Esophagus squamous epithelium (tissue), 4 donors: ENCODE measurements around the gene PLOD2.

Experiments
- POLR2A ChIP-seq, 4 donors: fragments of 450-650 bp; IDR thresholded peaks; one replicate each; pipeline ENCODE4 v1.6.1; 2017; ENCODE audit warnings: antibody characterized with exemption in 4 of 4, mild to moderate bottlenecking in 4 of 4, moderate library complexity in 3 of 4
- TF ChIP-seq, protein P1 (sequence below), 6 experiments: fragments of 450-650 bp in 4 of 6; fragments of 200-600 bp in 2 of 6; sonication (generic) in 2 of 6; IDR thresholded peaks; one replicate each; pipeline ENCODE4 v1.5.1; 2016 to 2019; ENCODE audit warnings: antibody characterized with exemption in 6 of 6, mild to moderate bottlenecking in 4 of 6, moderate library complexity in 4 of 6

- TF ChIP-seq, protein P1, sequence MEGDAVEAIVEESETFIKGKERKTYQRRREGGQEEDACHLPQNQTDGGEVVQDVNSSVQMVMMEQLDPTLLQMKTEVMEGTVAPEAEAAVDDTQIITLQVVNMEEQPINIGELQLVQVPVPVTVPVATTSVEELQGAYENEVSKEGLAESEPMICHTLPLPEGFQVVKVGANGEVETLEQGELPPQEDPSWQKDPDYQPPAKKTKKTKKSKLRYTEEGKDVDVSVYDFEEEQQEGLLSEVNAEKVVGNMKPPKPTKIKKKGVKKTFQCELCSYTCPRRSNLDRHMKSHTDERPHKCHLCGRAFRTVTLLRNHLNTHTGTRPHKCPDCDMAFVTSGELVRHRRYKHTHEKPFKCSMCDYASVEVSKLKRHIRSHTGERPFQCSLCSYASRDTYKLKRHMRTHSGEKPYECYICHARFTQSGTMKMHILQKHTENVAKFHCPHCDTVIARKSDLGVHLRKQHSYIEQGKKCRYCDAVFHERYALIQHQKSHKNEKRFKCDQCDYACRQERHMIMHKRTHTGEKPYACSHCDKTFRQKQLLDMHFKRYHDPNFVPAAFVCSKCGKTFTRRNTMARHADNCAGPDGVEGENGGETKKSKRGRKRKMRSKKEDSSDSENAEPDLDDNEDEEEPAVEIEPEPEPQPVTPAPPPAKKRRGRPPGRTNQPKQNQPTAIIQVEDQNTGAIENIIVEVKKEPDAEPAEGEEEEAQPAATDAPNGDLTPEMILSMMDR (IDR thresholded peaks at IDR 0.05), result no peak
- TF ChIP-seq POLR2A (IDR thresholded peaks at IDR 0.05), result no peak
Measured at GRCh38 chr3:146037697-146038096, 123.3 kb downstream of the PLOD2 start.
